Measurements from ENCODE around the gene ZKSCAN7. TPM values are rescaled to one million over a fixed set of nuclear protein-coding genes. Genes with fewer than 3 reads are reported as not detected.

Gene ZKSCAN7
- total and polyA plus RNA-seq, 2 of the 8 experiments (the other 6 are each of a cell fraction or from before 2014, with no cell fraction given): 5.5 to 8.5 TPM

DNA sequence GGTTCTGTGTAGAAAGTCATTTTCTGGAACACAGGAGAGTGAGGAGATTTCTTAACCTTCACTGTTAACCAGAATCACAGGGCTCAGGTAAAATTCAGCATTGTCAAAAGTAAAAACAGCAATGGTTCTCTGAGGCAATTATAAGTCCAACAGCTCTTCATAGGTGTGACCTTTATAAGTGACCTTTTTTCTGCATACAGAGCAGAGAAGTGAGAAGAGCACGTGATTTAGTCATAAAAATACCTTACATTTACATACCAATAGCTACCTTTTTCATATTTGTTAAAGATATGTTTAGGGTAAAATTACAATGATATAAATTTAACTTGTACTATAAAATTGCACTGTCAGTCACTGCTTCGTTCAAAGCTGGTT is 36.2 kb upstream of the ZKSCAN7 start (continued):
- TF ChIP-seq CHD7 (IDR thresholded peaks at IDR 0.05; ENCODE audit: insufficient replicate concordance, low read length) (no peak), RXRA (IDR thresholded peaks at IDR 0.05; ENCODE audit: insufficient read depth, low read depth, low read length) (no peak), BCL11A (IDR thresholded peaks at IDR 0.05; ENCODE audit: low read depth in 2 of 2, low read length in 2 of 2) (no peak), RAD21 (IDR thresholded peaks at IDR 0.05 in 1 of 2, conservative IDR thresholded peaks at IDR 0.05 in 1 of 2; ENCODE audit: low read depth in 2 of 2, low read length in 2 of 2) (no peak)
